Stimulated activated naive CD4-positive, alpha-beta T cell (primary cell): ENCODE results near the gene PROSER3.
A peak's percentile ranks its signal among the peaks of the same experiment; 100 is the strongest.

Source experiments
- DNase-seq, 6 experiments: peaks; one replicate each; lab custom pipeline; 2025; lab: John Stamatoyannopoulos, UW

The PROSER3 gene

GRCh38 chr19:35757749-35758608, at the start of gene PROSER3:
TSS of gene PROSER3 (plus strand) at chr19:35758176. CDS start at chr19:35758216, 40 bp downstream.
- DNase-seq = peak; percentile 94 to 99 (median 98)

GRCh38 chr19:35708391-35708790, 49.6 kb upstream of the PROSER3 start:
- no peak for DNase-seq

- no peak for DNase-seq
Observed at GRCh38 chr19:35710784-35711723, 46.9 kb upstream of the PROSER3 start.

- DNase-seq = peak in 3 of 6 experiments; percentile 11 to 49 (median 14)
Observed at GRCh38 chr19:35712567-35713505, 45.1 kb upstream of the PROSER3 start.

- peak in 1 of 6 experiments; percentile 52 for DNase-seq
Observed at GRCh38 chr19:35713506-35713850, 44.5 kb upstream of the PROSER3 start.

GRCh38 chr19:35713904-35714495, 44.0 kb upstream of the PROSER3 start:
- no peak for DNase-seq

GRCh38 chr19:35714601-35715354, 43.2 kb upstream of the PROSER3 start:
- no peak for DNase-seq

- no peak for DNase-seq
Observed at GRCh38 chr19:35715355-35715809, 42.6 kb upstream of the PROSER3 start.

GRCh38 chr19:35715981-35716800, 41.8 kb upstream of the PROSER3 start:
- peak in 2 of 6 experiments; percentile 27 to 29 for DNase-seq

- peak; percentile 89 to 98 (median 96) for DNase-seq
Observed at GRCh38 chr19:35716801-35717664, 40.9 kb upstream of the PROSER3 start.

GRCh38 chr19:35717665-35718344, 40.2 kb upstream of the PROSER3 start, which contains the start of gene KMT2B:
TSS of gene KMT2B (plus strand) at chr19:35718003. CDS start at chr19:35718019, 16 bp downstream.
- no peak for DNase-seq

- peak in 5 of 6 experiments; percentile 19 to 62 (median 45) for DNase-seq
Observed at GRCh38 chr19:35718345-35719041, 39.5 kb upstream of the PROSER3 start.

- DNase-seq = no peak
Observed at GRCh38 chr19:35719402-35720162, 38.4 kb upstream of the PROSER3 start.

- no peak for DNase-seq
Observed at GRCh38 chr19:35720163-35720524, 37.8 kb upstream of the PROSER3 start.

- no peak for DNase-seq
Observed at GRCh38 chr19:35720648-35721047, 37.3 kb upstream of the PROSER3 start.

- no peak for DNase-seq
Observed at GRCh38 chr19:35721374-35721773, 36.6 kb upstream of the PROSER3 start.
